Activated CD4-positive, alpha-beta T cell treated with anti-CD3 and anti-CD28 coated beads for 1 hour (primary cell): ENCODE results near the gene PPP1R13B.
A peak's percentile ranks its signal among the peaks of the same experiment; 100 is the strongest.

Experiments used
- DNase-seq: peaks from one replicate; pipeline ENCODE4 v3.0.0-alpha.2; 2020

Gene PPP1R13B

GRCh38 chr14:103880348-103881267 lies 33.2 kb upstream of the PPP1R13B start:
- no peak for DNase-seq

- no peak for DNase-seq
These were observed 32.4 kb upstream of the PPP1R13B start for GRCh38 chr14:103879570-103880347.

GRCh38 chr14:103879118-103879569 lies 31.8 kb upstream of the PPP1R13B start:
- no peak for DNase-seq

- no peak for DNase-seq
These were observed 30.8 kb upstream of the PPP1R13B start for GRCh38 chr14:103878180-103878579.

GRCh38 chr14:103875010-103875409 lies 27.6 kb upstream of the PPP1R13B start:
- no peak for DNase-seq

- DNase-seq, result no peak
These were observed 25.2 kb upstream of the PPP1R13B start for GRCh38 chr14:103872481-103873113.

GRCh38 chr14:103871596-103872480 lies 24.5 kb upstream of the PPP1R13B start:
- peak; percentile 50 for DNase-seq

- DNase-seq, result no peak
These were observed 23.7 kb upstream of the PPP1R13B start for GRCh38 chr14:103870891-103871595.

- DNase-seq, result no peak
These were observed 22.9 kb upstream of the PPP1R13B start for GRCh38 chr14:103870144-103870876.

- no peak for DNase-seq
These were observed 22.2 kb upstream of the PPP1R13B start for GRCh38 chr14:103869406-103870143.

- no peak for DNase-seq
These were observed 21.0 kb upstream of the PPP1R13B start for GRCh38 chr14:103868242-103868897.

GRCh38 chr14:103867523-103867953 lies 20.2 kb upstream of the PPP1R13B start:
- no peak for DNase-seq

- DNase-seq, result no peak
These were observed 19.6 kb upstream of the PPP1R13B start for GRCh38 chr14:103867020-103867419.

- DNase-seq, result no peak
These were observed 15.9 kb upstream of the PPP1R13B start for GRCh38 chr14:103863245-103863644.

GRCh38 chr14:103862393-103862782 lies 15.0 kb upstream of the PPP1R13B start:
- DNase-seq, result no peak

GRCh38 chr14:103861413-103862392 lies 14.3 kb upstream of the PPP1R13B start:
- DNase-seq, result no peak

- DNase-seq, result no peak
These were observed 12.2 kb upstream of the PPP1R13B start for GRCh38 chr14:103859416-103860202.
